Measurements from ENCODE around the gene DUSP7.

Gene DUSP7

GRCh38 chr3:52029535-52029934, 26.8 kb downstream of the DUSP7 start:
- no peak for DNase-seq (ENCODE audit: low read depth in 2 of 3, low spot score in 1 of 3)

- DNase-seq (ENCODE audit: low read depth in 2 of 3, low spot score in 1 of 3), result no peak
Measured at GRCh38 chr3:52029053-52029452, 27.3 kb downstream of the DUSP7 start.

GRCh38 chr3:52028572-52028971, 27.8 kb downstream of the DUSP7 start:
- no peak for DNase-seq (ENCODE audit: low read depth in 2 of 3, low spot score in 1 of 3)

GRCh38 chr3:52026041-52026440, 30.3 kb downstream of the DUSP7 start:
- no peak for DNase-seq (ENCODE audit: low read depth in 2 of 3, low spot score in 1 of 3)

- DNase-seq (ENCODE audit: low read depth in 2 of 3, low spot score in 1 of 3), result no peak
Measured at GRCh38 chr3:52025453-52025852, 30.9 kb downstream of the DUSP7 start.

GRCh38 chr3:52024765-52025452, 31.5 kb downstream of the DUSP7 start:
- DNase-seq (ENCODE audit: low read depth in 2 of 3, low spot score in 1 of 3), result no peak

GRCh38 chr3:52023860-52024764, 32.3 kb downstream of the DUSP7 start:
- no peak for DNase-seq (ENCODE audit: low read depth in 2 of 3, low spot score in 1 of 3)

GRCh38 chr3:52023101-52023770, 33.1 kb downstream of the DUSP7 start:
- DNase-seq (ENCODE audit: low read depth in 2 of 3, low spot score in 1 of 3), result no peak

- DNase-seq (ENCODE audit: low read depth in 2 of 3, low spot score in 1 of 3), result no peak
Measured at GRCh38 chr3:52022323-52023100, 33.9 kb downstream of the DUSP7 start.

GRCh38 chr3:52021489-52022268, 34.7 kb downstream of the DUSP7 start:
- no peak for DNase-seq (ENCODE audit: low read depth in 2 of 3, low spot score in 1 of 3)

GRCh38 chr3:52020796-52021195, 35.6 kb downstream of the DUSP7 start:
- no peak for DNase-seq (ENCODE audit: low read depth in 2 of 3, low spot score in 1 of 3)

GRCh38 chr3:52019352-52020080, 36.9 kb downstream of the DUSP7 start:
- no peak for DNase-seq (ENCODE audit: low read depth in 2 of 3, low spot score in 1 of 3)

GRCh38 chr3:52018319-52019000, 37.9 kb downstream of the DUSP7 start:
- no peak for DNase-seq (ENCODE audit: low read depth in 2 of 3, low spot score in 1 of 3)

GRCh38 chr3:52017586-52017985, 38.8 kb downstream of the DUSP7 start:
- no peak for DNase-seq (ENCODE audit: low read depth in 2 of 3, low spot score in 1 of 3)

- no peak for DNase-seq (ENCODE audit: low read depth in 2 of 3, low spot score in 1 of 3)
Measured at GRCh38 chr3:52015438-52016228, 40.7 kb downstream of the DUSP7 start.

- DNase-seq (ENCODE audit: low read depth in 2 of 3, low spot score in 1 of 3), result no peak
Measured at GRCh38 chr3:52014613-52015012, 41.8 kb downstream of the DUSP7 start.

- DNase-seq (ENCODE audit: low read depth in 2 of 3, low spot score in 1 of 3), result no peak
Measured at GRCh38 chr3:52013802-52014598, 42.4 kb downstream of the DUSP7 start.
